ENCODE measurements around the gene CMSS1.

CMSS1 gene

DNA sequence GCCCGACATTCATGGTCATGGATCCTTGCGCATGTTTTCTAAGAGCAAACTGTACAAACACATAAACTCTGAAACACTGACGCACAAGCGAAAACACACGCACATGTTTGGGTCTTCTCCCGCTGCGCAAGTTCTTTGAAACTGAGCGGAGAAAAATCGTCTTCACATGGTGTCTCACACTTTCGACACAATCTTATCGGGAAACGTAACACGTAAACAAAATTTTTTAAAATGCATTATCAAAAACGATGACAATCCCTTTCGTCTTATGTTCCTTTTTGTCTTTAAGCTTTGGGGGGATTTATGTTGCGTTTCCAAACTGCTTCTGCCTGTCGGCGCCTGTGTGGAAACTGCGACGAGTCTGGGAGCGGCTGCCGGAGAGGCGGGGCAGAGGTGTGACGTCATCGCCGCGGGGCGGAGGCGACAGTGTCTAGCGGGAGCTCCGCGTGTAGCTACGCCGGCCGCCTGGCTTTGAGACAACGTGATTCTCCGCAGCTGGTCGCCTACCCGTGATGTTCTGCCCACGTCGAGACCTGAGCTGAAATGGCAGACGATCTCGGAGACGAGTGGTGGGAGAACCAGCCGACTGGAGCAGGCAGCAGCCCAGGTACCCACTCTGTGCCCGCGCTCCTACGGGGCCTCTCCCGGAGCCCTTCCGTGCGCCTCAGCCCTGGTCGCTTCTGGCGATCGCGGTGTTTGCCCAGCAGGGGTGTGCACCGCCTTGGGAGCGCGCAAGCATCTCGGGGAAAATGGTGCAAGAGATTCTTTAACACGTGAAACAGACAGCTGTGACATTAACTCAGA is at the start of gene CMSS1:
Gene CMSS1, plus strand, starts transcription at position 426 of the 804 bp plus-strand sequence.
- DNase-seq = peak; percentile 71

DNA sequence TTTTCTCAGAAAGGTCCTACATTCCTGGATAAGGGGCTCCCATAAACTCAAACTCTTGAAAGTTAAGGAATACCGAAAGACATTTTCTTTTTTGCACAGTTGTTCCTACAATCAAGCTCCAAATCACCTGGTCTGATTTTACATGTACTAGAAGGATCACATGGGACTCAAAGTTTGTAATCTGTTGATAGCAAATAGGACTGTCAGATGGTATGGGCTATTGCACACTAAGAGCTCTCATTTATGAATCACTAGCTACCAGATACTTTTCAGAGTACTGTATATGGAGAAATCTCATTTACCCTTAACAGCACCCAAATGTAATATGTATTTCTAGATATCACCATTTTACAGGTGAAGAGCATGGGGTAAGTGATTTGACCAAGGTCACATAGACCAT is 49.5 kb upstream of the CMSS1 start:
- DNase-seq = no peak

DNA sequence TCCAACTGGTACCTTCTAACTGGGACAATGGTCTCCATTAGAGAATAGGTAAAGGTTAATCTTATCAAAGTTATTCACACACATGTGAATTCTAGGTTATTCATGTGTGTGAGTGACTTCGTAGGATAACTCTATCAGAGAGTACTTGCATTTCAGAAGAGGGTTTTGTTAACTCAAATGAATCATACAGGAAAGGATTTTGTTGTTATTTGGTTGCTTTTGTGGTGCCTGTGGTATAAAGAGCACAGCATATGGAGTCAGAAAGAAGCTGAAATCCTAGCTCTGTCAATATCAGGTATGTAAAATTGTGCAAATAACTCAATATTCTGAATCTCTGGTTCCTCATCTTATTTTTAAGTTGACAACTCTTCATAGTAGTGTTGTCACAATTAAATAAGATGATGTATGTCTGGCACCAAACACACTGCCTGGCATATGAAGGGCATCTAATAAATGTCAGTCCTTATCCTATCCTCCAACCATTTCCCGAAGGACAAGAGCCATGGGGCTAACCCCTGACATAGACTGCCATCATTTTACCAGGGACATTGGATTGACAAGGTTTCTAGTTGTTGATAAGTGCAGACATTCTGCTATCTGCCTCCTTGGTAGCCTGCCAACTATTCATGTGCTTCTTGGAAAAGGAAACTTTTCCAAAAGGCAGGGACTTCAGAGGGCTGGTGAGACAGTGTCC is 48.7 kb upstream of the CMSS1 start:
- no peak for DNase-seq

DNA sequence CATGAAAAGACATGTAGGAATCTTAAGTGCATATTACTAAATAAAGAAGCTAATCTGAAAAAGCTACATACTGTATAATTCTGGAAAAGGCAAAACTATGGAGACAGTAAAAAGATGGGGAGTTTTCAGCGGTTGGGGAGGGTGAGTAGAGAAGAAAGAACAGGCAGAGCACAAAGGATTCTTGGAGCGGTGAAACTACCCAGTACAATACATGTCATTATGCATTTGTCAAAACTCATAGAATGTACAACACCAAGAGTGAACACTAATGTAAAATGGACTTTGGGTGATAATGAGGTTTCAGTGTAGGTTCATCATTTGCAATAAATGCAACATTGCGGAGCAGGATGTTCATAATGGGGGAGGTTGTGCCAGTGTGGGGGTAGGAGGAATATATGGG is 45.5 kb upstream of the CMSS1 start:
- no peak for DNase-seq

DNA sequence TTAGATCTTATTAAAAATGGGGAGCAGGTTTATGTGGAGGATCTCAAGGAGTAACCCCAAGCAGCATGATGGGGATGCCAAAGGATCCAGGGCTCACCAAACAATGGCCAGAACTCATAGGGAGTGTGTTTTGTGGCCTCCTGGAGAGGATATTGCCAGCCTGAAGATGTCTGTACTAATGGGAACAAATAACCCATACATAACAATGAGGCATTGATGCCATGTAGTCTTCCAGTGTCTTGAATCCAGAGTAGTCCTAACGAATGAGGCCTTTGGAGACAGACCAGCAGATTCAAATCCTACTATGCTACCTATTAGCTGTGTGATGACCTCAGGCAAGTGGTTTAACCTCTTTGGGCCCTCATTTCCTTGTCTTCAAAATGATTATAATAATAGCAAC is 45.0 kb upstream of the CMSS1 start:
- DNase-seq = no peak

DNA sequence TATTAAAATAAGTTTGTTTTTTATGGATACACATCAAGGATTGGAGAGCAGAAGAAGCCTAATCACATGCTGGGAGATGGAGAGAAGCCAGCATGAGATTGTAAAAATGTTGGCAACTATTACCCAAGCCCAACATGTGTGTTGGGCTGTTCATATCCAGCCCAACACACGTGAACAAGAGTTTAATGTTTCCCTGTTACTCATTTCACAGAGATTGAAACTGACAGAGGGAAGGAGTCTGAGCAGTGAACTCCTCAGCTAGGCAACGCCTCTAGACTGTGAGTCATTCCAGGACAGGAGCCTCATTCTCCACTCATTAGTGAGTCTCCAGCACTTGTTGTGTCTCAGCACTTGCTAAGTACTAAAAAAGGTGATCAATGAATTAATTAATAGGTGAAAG is 43.2 kb upstream of the CMSS1 start:
- DNase-seq = no peak

DNA sequence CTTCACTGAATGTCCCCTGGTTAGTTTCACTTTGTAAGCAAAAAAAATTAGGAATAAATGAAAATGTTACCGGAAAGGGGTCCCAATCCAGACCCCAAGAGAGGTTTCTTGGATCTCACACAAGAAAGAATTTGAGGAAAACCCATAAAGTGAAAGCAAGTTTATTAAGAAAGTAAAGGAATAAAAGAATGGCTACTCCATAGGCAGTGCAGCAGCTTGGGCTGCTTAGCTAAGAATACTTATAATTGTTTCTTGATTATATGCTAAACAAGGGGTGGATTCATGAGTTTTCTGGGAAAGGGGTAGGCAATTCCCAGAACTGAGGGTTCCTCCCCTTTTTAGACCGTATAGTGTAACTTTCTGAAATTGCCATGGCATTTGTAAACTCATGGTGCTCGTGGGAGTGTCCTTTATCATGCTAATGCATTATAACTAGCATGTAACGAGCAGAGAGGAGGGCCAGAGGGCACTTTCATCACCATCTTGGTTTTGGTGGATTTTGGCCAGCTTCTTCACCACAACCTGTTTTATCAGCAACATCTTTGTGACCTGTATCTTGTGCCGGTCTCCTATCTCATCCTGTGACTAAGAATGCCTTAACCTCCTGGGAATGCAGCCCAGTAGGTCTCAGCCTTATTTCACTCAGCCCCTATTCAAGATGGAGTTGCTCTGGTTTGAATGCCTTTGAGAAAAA is 41.0 kb upstream of the CMSS1 start:
- DNase-seq = no peak

DNA sequence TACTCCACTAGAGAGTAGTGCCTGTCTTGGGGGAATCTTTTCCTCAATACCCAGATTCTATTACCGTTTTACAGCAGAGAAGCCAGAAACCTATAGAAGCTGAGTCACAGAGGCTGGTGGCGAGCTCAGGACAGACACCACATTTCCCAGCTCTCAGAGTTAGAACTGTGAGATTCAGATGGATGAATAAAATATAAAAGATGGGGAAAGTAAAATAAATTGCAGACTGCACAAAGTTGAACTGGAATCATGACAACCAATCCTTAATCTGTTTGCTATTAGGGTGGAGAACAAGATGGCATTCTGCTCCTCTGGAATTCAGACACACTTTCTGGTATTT is 40.5 kb upstream of the CMSS1 start:
- no peak for DNase-seq

DNA sequence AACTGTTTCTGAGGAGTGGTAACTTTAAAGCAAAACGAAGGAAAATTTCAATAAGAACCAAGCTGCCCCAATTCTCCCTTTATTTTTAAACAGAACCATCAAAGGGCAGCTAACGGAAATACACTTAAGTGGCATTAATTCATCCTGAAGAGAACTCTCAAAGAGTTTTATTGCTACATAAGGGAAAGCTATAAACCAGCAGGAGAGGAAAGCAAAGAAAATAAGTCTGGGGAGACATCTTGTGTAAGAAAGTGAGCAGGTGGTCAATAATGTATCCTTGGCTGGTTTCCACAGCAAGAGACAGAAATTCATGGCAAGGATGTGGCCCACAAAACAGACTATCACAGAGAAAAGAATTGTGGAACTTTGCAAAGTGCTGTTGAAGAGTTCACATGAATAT is 40.0 kb upstream of the CMSS1 start:
- DNase-seq = no peak

DNA sequence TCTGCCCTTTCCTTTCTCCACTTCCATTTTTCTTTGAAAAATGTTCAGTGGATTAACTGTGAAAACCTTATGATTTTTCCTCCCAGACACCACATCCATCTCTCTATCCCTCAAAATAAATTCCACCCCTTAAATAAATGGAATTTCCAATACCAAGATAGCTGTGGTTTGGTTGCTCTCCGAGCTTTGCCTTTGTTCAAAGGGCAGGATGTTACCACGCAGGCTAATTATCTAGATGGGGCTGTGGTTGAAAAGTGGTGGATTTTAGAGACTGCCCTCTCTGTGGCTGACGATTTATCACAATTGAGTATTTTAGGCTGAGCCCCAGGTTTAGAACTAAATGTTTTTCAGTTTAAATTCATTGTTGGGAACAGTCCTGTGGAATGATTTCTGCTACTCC is 36.9 kb upstream of the CMSS1 start:
- DNase-seq = no peak

DNA sequence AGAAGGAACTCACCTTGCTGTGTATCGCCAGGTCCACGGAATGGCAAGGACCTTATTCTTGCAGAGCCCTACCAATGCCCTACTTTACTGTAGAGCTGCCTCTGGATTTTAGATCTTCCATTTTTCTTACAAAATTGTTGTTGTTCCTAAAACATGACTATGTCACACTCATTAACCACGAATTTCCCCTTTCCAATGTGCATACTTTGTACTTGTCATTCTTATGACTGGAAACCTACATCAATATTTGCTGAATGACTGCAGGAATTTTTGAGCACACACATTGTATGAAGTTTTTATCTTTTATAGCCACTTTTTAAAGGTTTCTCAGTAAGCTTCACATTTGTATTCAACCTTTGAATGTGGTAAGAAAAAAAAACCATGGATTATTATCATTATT is 35.9 kb upstream of the CMSS1 start:
- no peak for DNase-seq

DNA sequence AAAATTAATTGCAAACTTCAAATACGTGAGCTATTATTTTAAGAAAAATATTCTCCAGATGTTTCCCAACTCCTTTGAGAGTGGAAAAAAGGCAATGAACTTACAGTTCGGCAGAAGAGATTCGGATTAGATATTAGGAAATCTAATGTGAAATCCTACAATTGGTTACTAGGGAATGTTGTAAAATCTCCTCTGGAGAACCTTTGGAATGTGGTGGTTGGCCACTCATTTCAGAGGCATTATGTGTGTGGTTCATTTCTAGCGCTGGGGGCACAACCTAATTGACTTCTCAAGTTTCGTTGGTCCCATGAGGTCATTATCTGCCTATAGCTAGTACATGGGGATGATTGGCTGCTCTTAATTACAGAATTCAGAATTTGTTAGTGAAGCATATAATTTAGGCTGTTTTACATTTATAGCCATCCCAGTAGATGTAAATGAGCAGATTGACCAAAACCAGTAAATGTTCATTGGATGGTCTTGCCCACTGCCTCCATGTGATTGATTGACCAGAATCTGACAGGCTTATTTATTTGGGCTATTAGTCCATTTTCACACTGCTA is 34.6 kb upstream of the CMSS1 start:
- DNase-seq = no peak

DNA sequence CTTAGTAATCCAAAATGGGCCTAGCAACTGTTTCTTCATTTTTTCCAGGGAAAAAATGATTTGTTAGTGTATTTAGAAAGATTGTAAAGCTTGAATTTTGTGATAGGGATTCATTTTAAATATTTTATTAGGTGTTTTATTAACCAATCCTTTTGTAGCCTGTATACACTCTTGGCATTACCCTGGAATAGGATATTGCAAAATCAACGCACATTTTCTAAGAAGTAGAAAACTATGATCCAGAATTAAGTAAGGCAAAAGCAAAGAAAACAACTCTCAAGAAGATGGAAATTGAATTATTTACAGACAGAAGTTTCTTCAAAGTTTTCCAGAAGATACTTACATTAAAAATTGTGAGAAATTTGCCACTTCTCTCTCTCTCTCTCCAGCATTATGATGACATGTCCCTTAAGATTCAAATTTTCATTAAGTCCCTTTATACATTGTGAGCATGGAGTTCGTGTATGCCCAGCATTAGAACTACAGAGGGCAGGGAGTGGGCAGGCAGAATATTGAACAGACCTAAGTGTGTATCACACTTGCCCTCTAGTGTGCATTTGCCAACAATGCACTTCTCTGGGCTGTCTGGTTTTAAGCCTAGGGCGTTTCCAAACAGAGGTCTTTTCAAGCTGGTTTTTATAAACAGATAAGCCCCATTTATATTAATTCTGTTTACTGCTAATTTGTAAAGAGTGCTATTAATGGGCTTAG is 28.5 kb upstream of the CMSS1 start:
- peak; percentile 16 for DNase-seq

DNA sequence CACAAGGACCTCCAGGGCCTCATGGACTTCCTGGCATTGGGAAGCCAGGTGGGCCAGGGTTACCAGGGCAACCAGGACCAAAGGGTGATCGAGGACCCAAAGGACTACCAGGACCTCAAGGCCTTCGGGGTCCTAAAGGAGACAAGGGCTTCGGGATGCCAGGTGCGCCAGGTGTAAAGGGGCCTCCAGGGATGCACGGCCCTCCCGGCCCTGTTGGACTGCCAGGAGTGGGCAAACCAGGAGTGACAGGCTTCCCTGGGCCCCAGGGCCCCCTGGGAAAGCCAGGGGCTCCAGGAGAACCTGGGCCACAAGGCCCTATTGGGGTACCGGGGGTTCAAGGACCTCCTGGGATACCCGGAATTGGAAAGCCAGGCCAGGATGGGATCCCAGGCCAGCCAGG is 23.2 kb upstream of the CMSS1 start:
- no peak for DNase-seq

DNA sequence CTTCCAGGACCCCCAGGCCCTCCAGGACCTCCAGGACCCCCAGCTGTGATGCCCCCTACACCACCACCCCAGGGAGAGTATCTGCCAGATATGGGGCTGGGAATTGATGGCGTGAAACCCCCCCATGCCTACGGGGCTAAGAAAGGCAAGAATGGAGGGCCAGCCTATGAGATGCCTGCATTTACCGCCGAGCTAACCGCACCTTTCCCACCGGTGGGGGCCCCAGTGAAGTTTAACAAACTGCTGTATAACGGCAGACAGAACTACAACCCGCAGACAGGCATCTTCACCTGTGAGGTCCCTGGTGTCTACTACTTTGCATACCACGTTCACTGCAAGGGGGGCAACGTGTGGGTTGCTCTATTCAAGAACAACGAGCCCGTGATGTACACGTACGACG is 22.1 kb upstream of the CMSS1 start:
- DNase-seq = no peak

DNA sequence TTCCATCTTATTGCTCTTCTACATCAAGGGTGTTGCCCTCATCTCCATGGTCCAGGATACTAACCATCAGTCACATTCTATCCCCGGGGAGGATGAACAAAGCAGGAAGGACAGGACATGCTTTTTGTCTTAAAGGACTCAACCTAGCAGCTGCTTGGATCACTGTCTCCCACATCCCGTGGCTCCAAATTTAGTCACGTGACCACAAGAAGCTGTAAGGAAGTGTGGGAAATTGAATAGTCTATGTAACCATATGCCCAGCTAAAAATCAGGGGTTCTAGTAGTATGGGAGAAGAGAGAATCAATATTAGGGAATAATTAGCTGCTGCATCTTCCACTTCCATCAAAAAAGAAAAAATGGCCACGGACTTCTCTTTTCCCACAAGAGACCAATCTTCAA is 18.2 kb upstream of the CMSS1 start:
- no peak for DNase-seq

DNA sequence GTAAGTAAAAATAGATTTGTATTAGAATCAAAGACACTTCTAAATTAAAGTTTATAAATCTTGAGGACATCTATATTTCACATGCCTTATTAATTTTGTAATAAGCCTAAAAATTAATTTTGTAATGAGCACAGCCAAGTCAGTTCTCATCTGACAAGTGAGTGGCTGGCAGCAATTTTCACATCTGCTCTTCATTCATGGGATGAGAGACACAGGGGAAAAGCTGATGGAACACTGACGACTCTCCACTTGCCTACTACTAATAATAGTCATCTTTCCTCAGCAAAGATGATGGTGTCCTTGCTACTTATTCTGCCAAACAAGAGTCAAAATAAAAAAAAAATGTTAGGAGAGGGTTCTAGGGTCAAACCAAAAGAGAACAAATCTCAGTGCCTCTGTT is 14.4 kb upstream of the CMSS1 start:
- DNase-seq = no peak

DNA sequence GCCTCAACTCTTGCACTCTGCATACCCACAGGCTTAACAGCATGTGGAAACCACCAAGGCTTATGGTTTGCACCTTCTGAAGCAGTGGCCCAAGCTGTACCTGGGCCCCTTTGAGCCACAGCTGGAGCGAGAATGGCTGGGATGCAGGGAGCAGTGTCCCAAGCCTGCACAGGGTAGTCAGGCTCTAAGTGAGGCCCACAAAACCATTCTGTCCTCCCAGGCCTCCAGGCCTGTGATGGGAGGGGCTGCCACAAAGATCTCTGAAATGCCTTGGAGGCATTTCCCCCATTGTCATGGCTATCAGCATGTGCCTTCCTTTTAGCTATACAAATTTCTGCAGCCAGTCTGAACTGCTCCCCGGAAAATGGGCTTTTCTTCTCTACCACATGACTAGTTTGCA is 12.5 kb upstream of the CMSS1 start:
- no peak for DNase-seq

DNA sequence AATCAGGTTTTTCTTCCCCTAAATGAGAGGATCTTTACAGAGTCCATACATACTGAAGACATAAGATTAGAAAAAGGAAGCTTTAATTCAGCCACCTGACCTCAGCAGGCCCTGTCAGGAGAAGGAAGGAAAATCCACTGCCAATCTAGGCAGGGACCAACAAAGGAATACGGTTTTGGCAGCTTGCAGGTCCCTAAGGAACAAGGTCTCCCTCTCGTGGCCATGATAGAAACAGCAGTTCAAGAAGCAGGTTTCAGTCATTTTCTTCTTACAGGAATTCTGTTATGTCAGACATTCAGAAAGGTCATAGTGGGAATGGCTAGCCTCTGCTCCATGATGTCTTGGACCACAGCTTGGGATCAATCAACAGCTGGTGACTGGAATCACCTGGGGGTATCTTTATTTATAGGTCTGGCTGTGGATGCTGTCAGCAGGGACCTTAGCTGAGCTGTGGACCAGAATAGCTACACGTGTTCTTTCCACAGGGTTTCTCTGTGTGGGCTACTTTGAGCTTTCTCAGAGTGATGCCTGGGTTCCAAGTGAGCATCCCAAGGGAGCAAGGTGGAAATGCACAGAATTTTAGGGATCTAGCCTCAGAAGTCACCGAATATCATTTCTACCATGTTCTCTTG is 9.4 kb upstream of the CMSS1 start:
- no peak for DNase-seq

DNA sequence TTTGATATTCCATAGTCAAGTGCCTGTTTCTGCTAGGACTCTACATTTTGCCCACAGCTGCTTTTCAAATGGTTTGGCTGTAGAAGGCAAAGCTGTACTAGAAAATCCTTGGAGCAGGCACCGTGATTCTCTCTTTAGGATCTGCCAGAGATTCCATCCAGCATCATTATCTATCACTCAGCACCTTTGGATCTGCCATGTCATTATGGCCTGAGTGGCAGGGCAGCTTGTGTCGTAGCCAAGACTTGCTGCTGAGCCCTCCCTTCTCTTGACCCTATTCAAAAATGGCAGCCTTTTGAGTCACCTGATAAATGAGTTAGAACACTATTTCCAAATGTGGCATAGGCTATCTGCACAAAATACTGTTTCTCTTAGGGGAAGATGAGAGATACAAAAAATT is 8.1 kb upstream of the CMSS1 start:
- DNase-seq = no peak

DNA sequence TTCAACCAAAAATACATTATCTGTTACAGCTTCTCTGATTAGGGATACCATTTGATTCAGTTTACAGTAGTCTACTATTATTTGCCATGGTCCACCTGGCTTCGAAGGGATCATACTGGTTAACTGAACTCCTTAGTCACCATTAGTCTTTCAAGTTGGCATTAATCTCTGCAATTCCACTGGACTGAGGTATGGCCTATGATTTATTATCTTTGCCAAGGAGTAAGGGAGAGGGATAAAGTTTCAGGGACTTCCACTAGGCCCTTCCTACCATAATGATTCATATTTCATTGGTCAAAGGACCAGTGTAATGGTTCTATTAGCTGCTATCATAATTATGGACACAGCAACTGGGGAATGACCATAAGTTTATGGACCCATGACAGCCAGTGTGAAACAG is 7.3 kb upstream of the CMSS1 start:
- no peak for DNase-seq

DNA sequence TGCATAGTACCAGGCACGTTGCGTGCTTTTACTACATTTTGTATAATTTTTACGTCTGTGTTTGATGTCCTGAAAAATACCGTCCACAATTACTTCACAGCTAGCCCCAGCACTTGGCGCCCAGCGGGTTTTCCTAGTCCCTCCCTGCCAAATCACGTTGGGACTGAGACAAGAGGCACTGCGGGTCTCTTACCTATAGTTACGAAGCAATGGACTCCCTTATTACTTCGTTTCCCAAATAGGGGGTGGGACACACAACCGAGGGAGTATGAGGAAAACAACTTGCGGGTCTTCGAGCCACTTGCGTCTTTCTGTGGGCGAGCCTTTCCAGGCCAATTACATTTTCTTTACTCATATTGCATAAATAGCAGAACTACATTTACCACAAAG is 620 bp upstream of the CMSS1 start:
- DNase-seq = no peak

DNA sequence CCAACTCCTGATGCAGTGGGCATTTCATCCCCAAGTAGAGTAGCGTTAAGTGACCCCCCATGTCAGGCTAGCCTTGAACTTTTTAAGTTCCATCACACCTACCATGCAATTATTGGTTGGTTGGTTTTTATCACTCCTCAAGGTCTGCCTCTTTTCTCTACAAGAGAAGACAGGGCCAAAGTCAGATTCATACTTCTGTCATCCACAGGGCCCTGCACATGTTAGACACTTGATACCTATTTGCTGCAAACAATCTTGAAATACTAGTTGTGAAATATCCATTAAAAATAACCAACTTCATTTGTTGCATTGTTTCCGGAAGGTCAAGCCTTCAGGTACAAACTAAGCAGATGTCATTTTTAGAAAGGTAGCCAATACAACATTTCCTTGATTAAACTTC is 1.2 kb downstream of the CMSS1 start:
- no peak for DNase-seq

Measured in NCI-H2081 treated with DMSO at 0.1 percent for 48 hours (cell line).